Heart left ventricle (tissue), 13 donors: ENCODE measurements around the gene RIPK3.

Experiments
- CTCF ChIP-seq, 12 donors: fragments of 200-600 bp; sonication (generic) in 4 of 12; IDR thresholded peaks; one replicate each; pipeline versions ENCODE4 v1.5.0 to v1.8.0; 2018 to 2022; ENCODE audit warnings: antibody characterized with exemption in 12 of 12, mild to moderate bottlenecking in 5 of 12
- POLR2A ChIP-seq, 2 donors: fragments of 450-650 bp; IDR thresholded peaks; one replicate each; pipeline ENCODE4 v1.6.1; 2017; ENCODE audit warnings: antibody characterized with exemption in 2 of 2, mild to moderate bottlenecking in 2 of 2, moderate library complexity in 2 of 2
- donor health status: ischemic (EF 13 %, LVEDD 7.1; RV severe dilation, severe dysfunction).
- donor health status: DM: no; HTN: yes; CAD: no.
- donor health status: DM: no; HTN: no; CAD: no.
- donor health status: ischemic (EF 25% LVEDD 6.9; RV normal size, moderate dysfunction).
- donor health status: ischemic (EF 25% LVEDD 5.7; RV mildly dilated, moderate dysfunction).
- donor health status: ischemic (EF 35%, LVEDD 5.7; RV mildly dilated, moderate dysfunction).
- donor health status: nonischemic (EF 11% LVEDD 7.7; RV severe dilation, severe dysfunction).
- donor health status: DM: yes; HTN: yes; CAD: no.
- donor health status: PGD.
- donor health status: ischemic (EF 29% LVEDD 5.4; RV normal size, mild dysfunction).
- donor health status: nonischemic (EF 23%, LVEDD 6.1; RV moderate dilation, normal function).

- TF ChIP-seq CTCF (IDR thresholded peaks at IDR 0.05) (no peak), POLR2A (IDR thresholded peaks at IDR 0.05) (no peak)
Observed at GRCh38 chr14:24378327-24378726, 38.5 kb upstream of the RIPK3 start.
